T-cell (primary cell): ENCODE data around the gene RNF213. TPM values are rescaled to one million over a fixed set of nuclear protein-coding genes. Genes with fewer than 3 reads are reported as not detected.

Experiments
- ATAC-seq, 4 experiments: fragments of 200-7000 bp in 3 of 4; fragments of 150-1000 bp in 1 of 4; cut with Tn5 transposase; replicated peaks in 1 of 4; 1 replicate in 3 of 4; 2 replicates in 1 of 4; pipeline ENCODE4 v1.10.0; 2021; ENCODE audit warnings: moderate library complexity in 3 of 4, mild to moderate bottlenecking in 2 of 4, moderate number of reproducible peaks in 1 of 4
- CTCF ChIA-PET, 2 donors: fragments of 300-600 bp; sonication (Branson Sonifier 250); formaldehyde crosslinking; loops; one replicate each; lab custom pipeline; 2022; ENCODE audit warnings: antibody characterized with exemption in 2 of 2; lab: Charles Lee
- POLR2A ChIA-PET, 2 donors: fragments of 300-600 bp; sonication (Branson Sonifier 250); formaldehyde crosslinking; loops; one replicate each; lab custom pipeline; 2022; ENCODE audit warnings: antibody characterized with exemption in 2 of 2; lab: Charles Lee
- DNase-seq, 35 experiments: peaks; one replicate each; pipeline versions ENCODE4 v3.0.0 to v3.0.0-alpha.2; 2013 to 2023
- H3K27ac ChIP-seq: one replicate; pipeline ENCODE4 v1.5.1; 2013; ENCODE audit warnings: low read length
- H3K27me3 ChIP-seq, 2 experiments: replicated peaks in 1 of 2; 1 replicate in 1 of 2; 2 replicates in 1 of 2; pipeline versions ENCODE4 v1.6.1 to v1.7.0; 2013; ENCODE audit warnings: low read length in 1 of 2, mixed read lengths in 1 of 2; ENCODE audit not compliant: control insufficient read depth in 2 of 2, insufficient read depth in 2 of 2; ENCODE audit errors: extremely low read depth in 1 of 2
- H3K36me3 ChIP-seq, 2 donors: 1 replicate in 1 of 2; 2 replicates in 1 of 2; pipeline versions ENCODE4 v1.6.1 to v1.7.0; 2013; ENCODE audit warnings: low read length in 1 of 2; ENCODE audit not compliant: control insufficient read depth in 2 of 2, insufficient read depth in 1 of 2; ENCODE audit errors: extremely low read depth in 1 of 2
- H3K4me1 ChIP-seq, 2 experiments: 1 replicate in 1 of 2; 2 replicates in 1 of 2; pipeline versions ENCODE4 v1.6.1 to v1.7.0; 2013; ENCODE audit warnings: low read length in 2 of 2, mixed read lengths in 1 of 2; ENCODE audit not compliant: insufficient read depth in 2 of 2, control insufficient read depth in 1 of 2; ENCODE audit errors: extremely low read depth in 1 of 2
- H3K4me3 ChIP-seq, 2 donors: 1 replicate in 1 of 2; 2 replicates in 1 of 2; pipeline versions ENCODE4 v1.5.1 to v1.7.0; 2013; ENCODE audit warnings: mild to moderate bottlenecking in 2 of 2, low read length in 1 of 2, moderate library complexity in 1 of 2; ENCODE audit not compliant: control insufficient read depth in 1 of 2; ENCODE audit errors: extremely low read depth in 1 of 2
- H3K9me3 ChIP-seq: 2 replicates; pipeline ENCODE4 v1.7.0; 2013
- H3K27ac Mint-ChIP-seq, 2 donors: one replicate each; pipeline ENCODE4 v1.8.0; 2020 to 2021; ENCODE audit warnings: mild to moderate bottlenecking in 2 of 2, mixed read lengths in 2 of 2
- H3K27me3 Mint-ChIP-seq, 2 donors: one replicate each; pipeline ENCODE4 v1.8.0; 2021 to 2022; ENCODE audit warnings: mixed read lengths in 2 of 2
- H3K36me3 Mint-ChIP-seq: one replicate; pipeline ENCODE4 v1.8.0; 2021; ENCODE audit warnings: mixed read lengths
- H3K4me1 Mint-ChIP-seq, 3 donors: one replicate each; pipeline ENCODE4 v1.8.0; 2020 to 2022; ENCODE audit warnings: mixed read lengths in 3 of 3, mild to moderate bottlenecking in 1 of 3
- H3K4me3 Mint-ChIP-seq, 3 donors: one replicate each; pipeline ENCODE4 v1.8.0; 2020 to 2022; ENCODE audit warnings: mild to moderate bottlenecking in 3 of 3, mixed read lengths in 3 of 3, moderate library complexity in 3 of 3
- H3K9me3 Mint-ChIP-seq, 3 donors: one replicate each; pipeline ENCODE4 v1.8.0; 2020 to 2022; ENCODE audit warnings: mixed read lengths in 3 of 3
- WGBS: methylation state at CpG from one replicate; pipeline ENCODE4 v1.1.5; 2013; ENCODE audit warnings: missing lambda C conversion rate; ENCODE audit not compliant: insufficient coverage; 5-methylcytosine and 5-hydroxymethylcytosine counted together
- total RNA-seq, 35 experiments: library from RNA in 6 of 35; stranded (reverse) in 6 of 35; fragments of 120-200 nt in 1 of 35; gene quantifications; one replicate each; pipeline versions ENCODE4 v1.2.1 to v1.2.4 and lab custom pipeline; 2013 to 2026

RNF213 gene
- total RNA-seq, 5 donors from 2014 or later (not counting 1 experiment from before 2014, with no cell fraction given), result 433 to 628 (median 590) TPM

DNA sequence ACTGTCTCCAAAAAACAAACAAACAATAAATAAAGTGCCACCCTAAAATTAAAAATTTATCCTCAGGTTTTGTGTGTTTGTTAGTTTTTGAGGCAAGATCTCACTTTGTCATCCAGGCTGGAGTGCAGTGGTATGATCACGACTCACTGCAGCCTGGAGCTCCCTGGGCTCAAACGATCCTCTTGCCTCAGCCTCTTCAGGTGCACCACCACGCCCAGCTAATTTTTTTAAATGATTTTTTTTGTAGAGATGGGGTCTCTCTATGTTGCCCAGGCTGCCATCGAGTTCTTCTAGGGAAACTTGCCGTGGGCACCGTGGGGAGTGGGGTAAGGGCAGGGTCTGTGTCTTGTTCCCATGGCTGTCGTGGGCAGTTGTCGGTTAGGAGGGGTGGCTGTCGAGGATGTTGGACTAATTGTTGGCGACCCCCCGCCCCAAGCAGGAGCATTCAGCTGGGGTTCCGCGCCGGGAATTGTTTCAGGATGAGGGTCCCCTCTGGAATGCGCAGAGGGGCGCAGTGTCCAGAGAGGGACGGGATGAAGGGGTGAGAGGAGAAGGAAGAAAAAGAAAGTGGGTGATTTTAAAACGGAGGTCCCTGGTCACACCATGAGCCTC lies 1.1 kb upstream of the RNF213 start:
- Mint-ChIP-seq H3K27me3 (no peaks in the 10 kb centered on the region), H3K27ac (peak overlapping the region; percentile 99), H3K4me3 (peak overlapping the region; percentile 86 to 96 (median 89)), H3K36me3 (peaks cover 5% of the 10 kb centered on the region), H3K4me1 (peaks cover 44 to 67% (median 51%) of the 10 kb centered on the region in 3 donors), H3K9me3 (no peaks in the 10 kb centered on the region)
- WGBS, result 50% methylated on average over 17 of the region's 18 CpGs
- H3K4me1 ChIP-seq, result peaks cover 15 to 61% of the 10 kb centered on the region in 2 experiments
- H3K36me3 ChIP-seq, result no peaks in the 10 kb centered on the region
- peak overlapping the region; percentile 47 to 54 for H3K4me3 ChIP-seq
- DNase-seq, result peak in 3 of 35 experiments; percentile 16 to 33 (median 17)
- H3K9me3 ChIP-seq, result no peaks in the 10 kb centered on the region
- no peak for ATAC-seq
- POLR2A ChIA-PET, result no interaction called here
- H3K27ac ChIP-seq, result peak overlapping the region; percentile 90
- CTCF ChIA-PET, result no interaction called here
- H3K27me3 ChIP-seq, result no peaks in the 10 kb centered on the region

DNA sequence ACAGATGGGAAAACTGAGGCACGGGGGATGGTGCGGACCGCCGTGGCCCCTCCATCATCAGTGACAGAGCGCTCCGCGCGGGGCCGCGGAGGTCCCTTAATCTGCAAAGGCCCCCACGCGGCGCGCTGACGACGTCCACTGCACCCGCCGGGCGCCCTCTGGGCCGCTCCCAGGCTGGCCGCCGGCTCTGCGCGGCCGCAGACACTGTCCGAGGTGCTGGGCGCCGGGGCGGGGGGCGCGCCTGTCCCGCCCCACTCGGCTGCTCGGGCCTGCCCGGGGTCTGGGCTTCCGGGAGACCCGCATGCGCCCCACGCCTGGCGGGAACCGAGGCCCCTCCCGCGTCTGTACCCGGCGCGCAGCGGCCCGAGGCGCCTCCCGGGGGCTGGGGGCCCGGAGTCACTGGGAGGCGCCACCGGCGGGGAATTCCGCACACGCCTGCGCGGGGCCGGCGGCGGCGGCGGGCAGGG lies 550 bp upstream of the RNF213 start:
- Mint-ChIP-seq H3K9me3 (no peaks in the 10 kb centered on the region), H3K36me3 (peaks cover 8% of the 10 kb centered on the region), H3K4me1 (peaks cover 45 to 67% (median 48%) of the 10 kb centered on the region in 3 donors), H3K27me3 (no peaks in the 10 kb centered on the region), H3K4me3 (peak overlapping the region; percentile 86 to 96 (median 89)), H3K27ac (peak overlapping the region; percentile 99)
- no peaks in the 10 kb centered on the region for H3K27me3 ChIP-seq
- peak; percentile 51 to 91 (median 73) for DNase-seq
- H3K27ac ChIP-seq, result peak overlapping the region; percentile 90
- ChIA-PET CTCF (no interaction called here), POLR2A (no interaction called here)
- peaks cover 15 to 61% of the 10 kb centered on the region in 2 experiments for H3K4me1 ChIP-seq
- peak overlapping the region; percentile 47 to 54 for H3K4me3 ChIP-seq
- peak; percentile 47 to 71 (median 52) for ATAC-seq
- no peaks in the 10 kb centered on the region for H3K36me3 ChIP-seq
- WGBS, result 3% methylated on average over 49 of the region's 63 CpGs
- H3K9me3 ChIP-seq, result no peaks in the 10 kb centered on the region

DNA sequence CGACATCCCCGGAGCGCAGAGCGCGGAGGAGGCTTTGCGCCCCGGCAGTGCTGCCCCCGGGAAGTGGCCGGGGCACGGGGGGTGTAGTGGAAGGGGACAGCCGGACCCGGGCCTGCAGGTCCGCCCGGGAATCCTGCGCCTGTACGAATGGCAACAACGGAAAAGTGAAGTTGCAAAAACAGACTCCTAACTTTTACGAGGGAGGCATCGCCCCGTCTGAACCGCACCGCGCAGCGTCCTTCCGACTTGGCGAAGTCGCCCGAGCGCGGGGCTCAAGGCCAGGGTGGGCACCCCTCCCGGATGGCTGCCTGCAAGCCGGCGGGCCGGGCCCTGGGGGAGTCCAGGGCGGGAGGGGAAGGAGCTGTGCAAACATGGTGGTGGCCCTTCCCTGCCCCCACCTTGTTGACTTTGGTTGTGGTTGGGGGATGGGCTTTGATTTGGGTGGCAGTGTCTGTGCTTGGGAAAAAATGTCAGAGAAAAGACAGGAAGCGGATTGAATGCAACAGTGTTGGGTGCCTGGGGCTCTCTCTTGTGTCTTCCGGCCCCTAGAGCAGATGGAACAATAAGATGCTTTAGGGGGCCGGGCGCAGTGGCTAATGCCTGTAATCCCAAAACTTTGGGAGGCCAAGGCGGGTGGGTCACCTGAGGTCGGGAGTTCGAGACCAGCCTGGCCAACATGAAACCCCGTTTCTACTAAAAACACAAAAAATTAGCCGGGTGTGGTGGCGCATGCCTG lies 675 bp downstream of the RNF213 start:
- H3K27ac Mint-ChIP-seq, result peak overlapping the region; percentile 91 to 94

DNA sequence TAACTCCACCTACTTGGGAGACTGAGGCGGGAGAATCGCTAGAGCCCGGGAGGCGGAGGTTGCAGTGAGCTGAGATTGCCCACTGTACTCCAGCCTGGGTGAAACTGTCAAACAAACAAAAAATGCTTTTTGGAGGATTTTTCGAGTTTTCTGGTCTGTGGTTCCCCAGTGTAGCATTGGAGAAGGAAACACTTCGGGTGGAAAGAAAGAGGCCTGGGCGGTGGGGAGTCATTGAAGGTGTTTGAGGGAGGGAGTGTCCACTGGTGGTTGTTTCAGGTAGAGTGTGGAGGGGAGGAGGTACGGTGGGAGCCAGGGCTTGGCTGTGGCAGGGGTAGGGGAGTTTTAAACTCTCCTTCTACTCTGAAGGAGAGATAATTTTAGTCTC lies 1.2 kb downstream of the RNF213 start:
- H3K27ac Mint-ChIP-seq, result peak overlapping the region; percentile 91 to 94
- peaks cover 56 to 69% (median 58%) of the 10 kb centered on the region in 3 donors for H3K4me1 Mint-ChIP-seq
- no peaks in the 10 kb centered on the region for H3K27me3 ChIP-seq
- DNase-seq, result peak in 1 of 35 experiments; percentile 23
- no peaks in the 10 kb centered on the region for H3K9me3 Mint-ChIP-seq
- peaks cover 3 to 11% of the 10 kb centered on the region in 2 donors for H3K36me3 ChIP-seq
- H3K4me1 ChIP-seq, result peaks cover 24 to 71% of the 10 kb centered on the region in 2 experiments
- H3K27ac ChIP-seq, result peak overlapping the region; percentile 89
- no peaks in the 10 kb centered on the region for H3K27me3 Mint-ChIP-seq
- no peaks in the 10 kb centered on the region for H3K9me3 ChIP-seq
- ATAC-seq, result no peak
- ChIA-PET CTCF (no interaction called here), POLR2A (no interaction called here)
- peak overlapping the region; percentile 86 to 92 for H3K4me3 ChIP-seq
- WGBS, result 8% methylated on average over 8 of the region's 8 CpGs
- H3K4me3 Mint-ChIP-seq, result peak overlapping the region; percentile 86 to 96 (median 90)
- H3K36me3 Mint-ChIP-seq, result peaks cover 13% of the 10 kb centered on the region

More for the DNA sequence above, 675 bp downstream of the RNF213 start:
- H3K4me3 Mint-ChIP-seq, result peak overlapping the region; percentile 86 to 96 (median 90)
- DNase-seq, result peak; percentile 51 to 86 (median 70)
- H3K9me3 ChIP-seq, result no peaks in the 10 kb centered on the region
- 1% methylated on average over 35 of the region's 45 CpGs for WGBS
- H3K4me3 ChIP-seq, result peak overlapping the region; percentile 86 to 92
- POLR2A ChIA-PET, result no interaction called here
- peaks cover 3 to 6% of the 10 kb centered on the region in 2 donors for H3K36me3 ChIP-seq
- CTCF ChIA-PET, result no interaction called here
- H3K4me1 ChIP-seq, result peaks cover 24 to 66% of the 10 kb centered on the region in 2 experiments
- H3K36me3 Mint-ChIP-seq, result peaks cover 13% of the 10 kb centered on the region
- no peaks in the 10 kb centered on the region for H3K27me3 ChIP-seq
- H3K9me3 Mint-ChIP-seq, result no peaks in the 10 kb centered on the region
- no peaks in the 10 kb centered on the region for H3K27me3 Mint-ChIP-seq
- peak; percentile 47 to 58 (median 50) for ATAC-seq
- H3K4me1 Mint-ChIP-seq, result peaks cover 55 to 68% (median 56%) of the 10 kb centered on the region in 3 donors
- peak overlapping the region; percentile 89 for H3K27ac ChIP-seq

DNA sequence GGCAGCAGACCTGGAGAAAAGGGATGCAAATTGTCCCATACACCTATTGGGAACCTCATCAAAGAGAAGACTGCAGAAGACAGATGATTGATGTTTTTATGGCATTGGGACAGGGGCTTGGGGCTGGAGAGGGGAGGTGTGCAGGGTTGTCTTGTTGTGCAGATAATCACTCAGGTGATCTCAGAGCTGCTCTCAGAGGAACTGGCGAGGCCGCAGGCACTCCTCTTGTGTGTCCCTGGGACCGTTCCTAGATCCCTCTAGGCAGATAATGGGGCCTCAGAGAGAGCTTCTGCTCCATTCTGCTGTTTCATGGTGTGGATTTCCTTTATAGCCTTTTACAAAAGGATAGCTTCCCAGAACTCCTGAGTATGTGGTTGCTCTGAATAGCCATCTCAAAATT lies 1.6 kb downstream of the RNF213 start:
- peaks cover 59 to 71% (median 61%) of the 10 kb centered on the region in 3 donors for H3K4me1 Mint-ChIP-seq
- Histone ChIP-seq H3K36me3 (peaks cover 3 to 11% of the 10 kb centered on the region in 2 donors), H3K4me1 (peaks cover 24 to 75% of the 10 kb centered on the region in 2 experiments), H3K27ac (peak overlapping the region; percentile 89), H3K4me3 (peak overlapping the region; percentile 86 to 92), H3K27me3 (no peaks in the 10 kb centered on the region), H3K9me3 (no peaks in the 10 kb centered on the region)
- H3K27ac Mint-ChIP-seq, result peak overlapping the region; percentile 91 to 94
- peaks cover 14% of the 10 kb centered on the region for H3K36me3 Mint-ChIP-seq
- H3K4me3 Mint-ChIP-seq, result peak overlapping the region; percentile 86 to 96 (median 90)
- DNase-seq (peak in 1 of 35 experiments; percentile 18), ATAC-seq (no peak)
- WGBS, result 64% methylated on average over 2 of the region's 3 CpGs
- POLR2A ChIA-PET, result no interaction called here
- CTCF ChIA-PET, result no interaction called here
- H3K9me3 Mint-ChIP-seq, result no peaks in the 10 kb centered on the region
- no peaks in the 10 kb centered on the region for H3K27me3 Mint-ChIP-seq

DNA sequence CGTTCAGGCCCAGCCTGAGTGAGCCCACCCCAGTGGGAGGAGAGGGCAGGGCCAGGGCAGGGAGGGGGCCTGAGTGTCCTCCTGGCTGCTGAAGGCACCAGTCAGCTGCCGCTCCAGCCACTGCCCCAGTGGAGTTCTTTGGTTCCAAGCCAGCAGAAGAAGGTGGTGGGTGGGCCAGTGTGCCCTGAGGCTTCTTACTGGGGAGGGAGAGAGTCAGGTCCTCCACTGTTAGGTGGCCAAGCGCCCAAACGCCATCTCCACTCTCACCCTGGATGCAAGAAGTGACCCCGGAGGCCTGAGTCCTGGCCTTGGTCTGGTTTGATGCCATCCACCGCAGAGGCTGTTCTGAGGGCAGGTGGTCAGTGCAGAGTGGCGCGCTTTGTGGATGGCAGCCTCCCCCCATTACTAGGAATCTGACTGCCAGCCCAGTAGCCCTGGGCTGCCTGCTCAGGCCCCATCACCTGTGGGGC lies 2.2 kb downstream of the RNF213 start:
- H3K4me3 Mint-ChIP-seq, result peak overlapping the region; percentile 86 to 96 (median 94)
- H3K27me3 Mint-ChIP-seq, result no peaks in the 10 kb centered on the region
- Histone ChIP-seq H3K27me3 (no peaks in the 10 kb centered on the region), H3K9me3 (no peaks in the 10 kb centered on the region), H3K36me3 (peaks cover 7 to 16% of the 10 kb centered on the region in 2 donors), H3K4me1 (peaks cover 24 to 80% of the 10 kb centered on the region in 2 experiments), H3K4me3 (peak overlapping the region; percentile 79 to 86), H3K27ac (peak overlapping the region; percentile 89)
- no peak for DNase-seq
- peak overlapping the region; percentile 94 for H3K27ac Mint-ChIP-seq
- CTCF ChIA-PET, result no interaction called here
- H3K9me3 Mint-ChIP-seq, result no peaks in the 10 kb centered on the region
- POLR2A ChIA-PET, result no interaction called here
- H3K4me1 Mint-ChIP-seq, result peaks cover 63 to 69% (median 64%) of the 10 kb centered on the region in 3 donors
- 84% methylated on average over 6 of the region's 8 CpGs for WGBS
- H3K36me3 Mint-ChIP-seq, result peaks cover 17% of the 10 kb centered on the region
- no peak for ATAC-seq
